RWPE1 (cell line): Measurements from ENCODE around the gene HNRNPU.

ENCODE experiments used
- CTCF ChIA-PET: fragments of 350-600 bp; sonication (Branson Sonifier 250); formaldehyde crosslinking; extraction: SDS; loops from one replicate; lab custom pipeline; 2021; lab: Yijun Ruan, JAX
- POLR2A ChIA-PET: fragments of 400-600 bp; formaldehyde crosslinking; extraction: SDS; loops from one replicate; lab custom pipeline; 2020; ENCODE audit warnings: antibody characterized with exemption; ENCODE audit not compliant: low non-redundant PET; lab: Yijun Ruan, JAX
- DNase-seq: peaks from one replicate; pipeline ENCODE4 v3.0.0; 2012; ENCODE audit warnings: low spot score
- H3K27ac ChIP-seq: fragments of 450-650 bp; 2 replicates; pipeline ENCODE4 v1.5.1; 2017
- TF ChIP-seq, protein P1 (sequence below): fragments of 450-650 bp; conservative IDR thresholded peaks from 2 replicates; pipeline ENCODE4 v1.5.1; 2017; ENCODE audit warnings: low read depth, mild to moderate bottlenecking

The HNRNPU gene

DNA sequence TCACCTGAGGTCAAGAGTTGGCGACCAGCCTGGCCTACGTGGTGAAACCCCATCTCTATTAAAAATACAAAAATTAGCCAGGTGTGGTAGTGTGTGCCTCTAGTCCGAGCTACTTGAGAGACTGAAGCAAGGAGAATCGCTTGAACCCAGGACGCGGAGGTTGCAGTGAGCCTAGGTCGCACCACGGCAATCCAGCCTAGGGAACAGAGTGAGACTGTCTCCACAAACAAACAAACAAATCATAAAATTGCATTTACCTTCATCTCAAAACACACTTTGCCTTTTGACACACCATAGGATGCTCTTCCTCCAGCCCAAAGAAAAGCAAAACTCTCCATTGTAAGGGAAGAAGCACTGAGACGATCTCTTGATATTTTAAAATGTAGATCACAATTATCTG is 4.3 kb downstream of the HNRNPU start:
- 0 out of 2 replicates have a peak overlapping the region, but pooled peaks have one; percentile 25 for H3K27ac ChIP-seq
- no peak for DNase-seq
- CTCF ChIA-PET, result interaction anchor here (2.2 kb wide), 1 partner anchor 183 kb away, joined by 10 read pairs; no protein-coding TSS in a partner anchor
- POLR2A ChIA-PET, result no interaction called here
- TF ChIP-seq, protein P1, sequence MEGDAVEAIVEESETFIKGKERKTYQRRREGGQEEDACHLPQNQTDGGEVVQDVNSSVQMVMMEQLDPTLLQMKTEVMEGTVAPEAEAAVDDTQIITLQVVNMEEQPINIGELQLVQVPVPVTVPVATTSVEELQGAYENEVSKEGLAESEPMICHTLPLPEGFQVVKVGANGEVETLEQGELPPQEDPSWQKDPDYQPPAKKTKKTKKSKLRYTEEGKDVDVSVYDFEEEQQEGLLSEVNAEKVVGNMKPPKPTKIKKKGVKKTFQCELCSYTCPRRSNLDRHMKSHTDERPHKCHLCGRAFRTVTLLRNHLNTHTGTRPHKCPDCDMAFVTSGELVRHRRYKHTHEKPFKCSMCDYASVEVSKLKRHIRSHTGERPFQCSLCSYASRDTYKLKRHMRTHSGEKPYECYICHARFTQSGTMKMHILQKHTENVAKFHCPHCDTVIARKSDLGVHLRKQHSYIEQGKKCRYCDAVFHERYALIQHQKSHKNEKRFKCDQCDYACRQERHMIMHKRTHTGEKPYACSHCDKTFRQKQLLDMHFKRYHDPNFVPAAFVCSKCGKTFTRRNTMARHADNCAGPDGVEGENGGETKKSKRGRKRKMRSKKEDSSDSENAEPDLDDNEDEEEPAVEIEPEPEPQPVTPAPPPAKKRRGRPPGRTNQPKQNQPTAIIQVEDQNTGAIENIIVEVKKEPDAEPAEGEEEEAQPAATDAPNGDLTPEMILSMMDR, result no peak

DNA sequence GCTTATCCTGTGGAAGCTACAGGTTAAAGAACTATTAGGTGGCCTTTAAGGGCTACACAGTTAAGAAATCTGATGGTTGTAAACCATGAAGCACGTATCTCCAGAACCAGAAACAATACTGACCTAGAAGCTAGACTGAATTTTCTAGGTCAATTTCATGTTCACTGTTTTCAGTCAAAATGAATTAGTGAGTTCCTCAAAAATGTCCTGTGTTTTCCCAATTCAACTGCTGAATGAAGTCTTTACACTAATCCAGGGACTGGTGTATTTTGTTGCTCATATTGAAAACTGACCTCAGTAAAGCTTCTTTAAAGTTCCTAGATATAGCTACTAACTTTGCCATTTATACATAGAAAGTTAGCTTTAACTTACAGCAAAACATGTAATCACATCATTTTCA is 6.0 kb downstream of the HNRNPU start:
- ChIA-PET POLR2A (no interaction called here), CTCF (no interaction called here)
- no peak for DNase-seq
- no peak overlapping the region for H3K27ac ChIP-seq
- TF ChIP-seq, protein P1, result no peak

DNA sequence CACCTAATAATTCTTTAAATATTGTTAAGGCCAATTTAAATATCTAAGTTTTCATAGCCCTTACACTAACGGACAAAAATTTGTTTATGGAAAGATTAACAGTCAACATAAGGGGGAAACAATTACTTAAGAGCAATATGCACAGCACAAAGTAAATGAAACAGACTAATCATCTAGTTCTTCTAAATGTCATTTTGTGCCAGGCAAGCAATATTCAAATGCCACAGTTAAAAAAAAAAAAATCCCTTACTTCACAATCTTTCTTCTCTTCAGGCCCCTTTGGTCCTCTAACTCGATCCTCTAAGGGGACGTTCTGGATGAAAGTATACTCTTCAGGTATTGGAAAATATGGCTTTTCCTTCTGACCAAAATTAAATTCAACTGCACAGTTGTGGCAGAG is 6.6 kb downstream of the HNRNPU start:
- ChIA-PET CTCF (no interaction called here), POLR2A (no interaction called here)
- no peak for DNase-seq
- TF ChIP-seq, protein P1, result no peak
- no peak overlapping the region for H3K27ac ChIP-seq

DNA sequence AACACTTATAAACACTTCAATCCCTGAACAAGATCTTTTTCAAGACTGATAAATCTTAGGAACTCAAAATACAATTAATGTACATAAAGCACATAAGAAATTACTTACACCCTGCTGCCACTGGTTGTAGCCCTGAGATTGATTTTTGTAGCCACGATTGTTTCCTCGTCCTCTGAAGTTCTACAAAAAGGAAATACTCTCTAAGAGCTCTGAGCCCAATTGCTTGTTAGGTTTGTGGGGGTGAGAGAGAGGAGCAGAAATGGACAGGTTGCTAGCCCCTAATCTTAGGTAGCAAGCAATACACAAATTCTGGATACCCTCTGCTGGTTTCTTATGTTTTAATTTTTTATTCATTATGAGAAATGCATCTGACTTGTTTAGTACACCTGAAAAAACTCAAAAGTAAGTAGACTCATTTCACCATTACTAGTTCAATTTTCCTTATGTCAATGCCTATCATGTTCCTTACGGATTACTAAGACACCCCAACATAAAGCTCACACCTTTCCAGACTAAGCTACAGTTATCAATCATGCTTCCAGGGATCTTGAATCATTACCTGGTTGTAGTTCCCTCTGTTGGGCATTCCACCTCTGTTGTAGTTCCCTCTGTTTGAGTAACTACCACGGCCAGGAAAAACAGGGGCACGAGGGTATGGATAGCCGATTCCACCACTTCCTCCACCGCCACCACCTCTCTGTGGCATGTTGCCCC is 9.3 kb downstream of the HNRNPU start:
- CTCF ChIA-PET, result no interaction called here
- H3K27ac ChIP-seq, result no peak overlapping the region
- no peak for DNase-seq
- POLR2A ChIA-PET, result no interaction called here
- TF ChIP-seq, protein P1, result no peak

DNA sequence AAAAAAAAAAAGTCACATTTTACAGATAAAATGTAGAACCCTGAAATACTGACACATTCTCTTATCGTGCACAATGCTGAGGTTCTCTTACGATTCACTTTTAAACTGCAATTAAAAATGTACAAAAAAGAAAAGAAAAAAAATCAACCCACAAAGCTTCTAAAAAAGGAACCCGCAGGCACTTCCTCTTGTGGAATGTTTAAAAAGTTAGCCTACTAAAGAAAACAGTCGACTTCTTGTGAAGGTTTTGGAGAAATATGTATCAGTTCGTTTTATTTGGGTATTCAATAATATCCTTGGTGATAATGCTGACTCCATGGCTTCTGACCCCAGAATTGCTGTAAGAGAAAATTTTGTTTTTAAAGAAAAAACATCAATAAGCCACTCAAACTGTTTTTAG is 10.2 kb downstream of the HNRNPU start:
- TF ChIP-seq, protein P1, result no peak
- DNase-seq, result no peak
- ChIA-PET POLR2A (no interaction called here), CTCF (no interaction called here)
- no peak overlapping the region for H3K27ac ChIP-seq

DNA sequence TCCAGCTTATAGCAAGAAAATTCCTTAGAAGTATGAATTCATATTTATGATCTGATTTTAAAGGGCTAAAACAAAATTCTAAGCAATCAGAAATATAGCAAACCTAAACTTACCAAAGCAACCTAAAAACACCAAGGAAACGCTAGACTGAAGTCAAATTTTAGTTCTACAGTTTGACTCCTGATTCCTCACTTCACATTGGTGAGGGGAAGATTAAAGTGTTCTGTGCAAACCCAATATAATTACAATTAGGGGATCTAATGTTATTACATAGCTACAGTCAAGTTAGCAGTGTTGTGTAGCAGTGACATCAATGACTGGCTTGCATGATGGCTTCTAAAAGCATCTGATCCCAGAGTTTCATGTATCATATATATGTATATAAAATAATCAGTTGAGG is 11.6 kb downstream of the HNRNPU start:
- no peak for DNase-seq
- H3K27ac ChIP-seq, result no peak overlapping the region
- ChIA-PET POLR2A (no interaction called here), CTCF (no interaction called here)
- TF ChIP-seq, protein P1, result no peak
